Adrenal gland (tissue), 12 donors: Measurements from ENCODE around the gene NFKBIA. TPM values are rescaled to one million over a fixed set of nuclear protein-coding genes. Genes with fewer than 3 reads are reported as not detected.

Source experiments
- DNase-seq, 7 donors: peaks; one replicate each; pipeline ENCODE4 v3.0.0-alpha.2; 2019 to 2020
- H3K27ac ChIP-seq, 5 donors: fragments of 200-600 bp; sonication (generic) in 4 of 5; 1 replicate in 3 of 5; 2 replicates in 2 of 5; pipeline versions ENCODE4 v1.5.1 to v1.8.0; 2016 to 2020; ENCODE audit warnings: mild to moderate bottlenecking in 1 of 5
- H3K27me3 ChIP-seq: fragments of 200-600 bp; 2 replicates; pipeline ENCODE4 v1.8.0; 2021
- H3K36me3 ChIP-seq, 2 donors: fragments of 200-600 bp; replicated peaks in 1 of 2; 1 replicate in 1 of 2; 2 replicates in 1 of 2; pipeline versions ENCODE4 v1.5.1 to v1.8.0; 2018 to 2022
- H3K4me1 ChIP-seq, 2 donors: fragments of 200-600 bp; replicated peaks in 1 of 2; 1 replicate in 1 of 2; 2 replicates in 1 of 2; pipeline versions ENCODE4 v1.5.1 to v1.8.0; 2018 to 2021
- H3K4me3 ChIP-seq, 4 donors: fragments of 200-600 bp; sonication (generic) in 3 of 4; one replicate each; pipeline ENCODE4 v1.5.1; 2016 to 2018
- H3K9me3 ChIP-seq, 3 donors: fragments of 200-600 bp; sonication (generic) in 1 of 3; replicated peaks in 1 of 3; 1 replicate in 2 of 3; 2 replicates in 1 of 3; pipeline versions ENCODE4 v1.5.1 to v1.8.0; 2016 to 2021
- POLR2A ChIP-seq, 2 donors: fragments of 450-650 bp; IDR thresholded peaks; one replicate each; pipeline ENCODE4 v1.6.1; 2017; ENCODE audit warnings: antibody characterized with exemption in 2 of 2, mild to moderate bottlenecking in 2 of 2, moderate library complexity in 1 of 2
- WGBS, 4 donors: extraction: QIAGEN DNeasy Blood & Tissue Kit in 2 of 4; methylation state at CpG; one replicate each; pipeline versions ENCODE4 v1.1.5 to v1.1.7; 2013 to 2017; 5-methylcytosine and 5-hydroxymethylcytosine counted together
- intact Hi-C, 2 donors: fragments of 100-400 bp; cut with DNase I; formaldehyde crosslinking; loops; one replicate each; pipeline versions ENCODE4 v1.14.1 to v1.15.0; 2022 to 2023
- polyA plus RNA-seq, 3 donors: library from polyadenylated mRNA; stranded (reverse); fragments of 200-250 nt in 2 of 3; fragments of 350-450 nt in 1 of 3; fragmentation: Illumina TruSeq in 1 of 3; extraction: RNeasy Lipid Tissue Mini Kit (QIAGEN cat#74804) in 1 of 3; gene quantifications; one replicate each; pipeline ENCODE4 v1.2.3, GENCODE V29; 2013 to 2014
- total RNA-seq, 9 donors: library from RNA; depleted of rRNA in 4 of 9; stranded (reverse); fragments of >200 nt in 4 of 9; fragments of 120-200 nt in 1 of 9; fragmentation: NEBNext Ultra II Directional in 1 of 9; extraction: Animal tissue kit (Norgen Biotek cat#: 25700) in 1 of 9; gene quantifications; one replicate each; pipeline versions ENCODE4 v1.1.0 to v1.2.4, GENCODE V29; 2013 to 2023
- TF ChIP-seq, protein P1 (sequence below), 6 experiments: fragments of 450-650 bp in 4 of 6; fragments of 200-600 bp in 2 of 6; sonication (generic) in 1 of 6; IDR thresholded peaks; 1 replicate in 5 of 6; 2 replicates in 1 of 6; pipeline versions ENCODE4 v1.5.1 to v1.8.0; 2016 to 2021; ENCODE audit warnings: antibody characterized with exemption in 6 of 6, mild to moderate bottlenecking in 2 of 6, moderate library complexity in 1 of 6
- donor health status: healthy with polysubstance abuse.
- donor health status: Bipolar disorder and iron deficiency.
- donor health status: DM: yes; HTN: yes; CAD: no.
- donor health status: DM: no; HTN: no; CAD: no.
- donor health status: DM: no; HTN: no; CAD: no.
- donor health status: DM: yes; HTN: yes; CAD: no.

The NFKBIA gene
- total and polyA plus RNA-seq, 12 donors, result 100 to 677 (median 218) TPM

DNA sequence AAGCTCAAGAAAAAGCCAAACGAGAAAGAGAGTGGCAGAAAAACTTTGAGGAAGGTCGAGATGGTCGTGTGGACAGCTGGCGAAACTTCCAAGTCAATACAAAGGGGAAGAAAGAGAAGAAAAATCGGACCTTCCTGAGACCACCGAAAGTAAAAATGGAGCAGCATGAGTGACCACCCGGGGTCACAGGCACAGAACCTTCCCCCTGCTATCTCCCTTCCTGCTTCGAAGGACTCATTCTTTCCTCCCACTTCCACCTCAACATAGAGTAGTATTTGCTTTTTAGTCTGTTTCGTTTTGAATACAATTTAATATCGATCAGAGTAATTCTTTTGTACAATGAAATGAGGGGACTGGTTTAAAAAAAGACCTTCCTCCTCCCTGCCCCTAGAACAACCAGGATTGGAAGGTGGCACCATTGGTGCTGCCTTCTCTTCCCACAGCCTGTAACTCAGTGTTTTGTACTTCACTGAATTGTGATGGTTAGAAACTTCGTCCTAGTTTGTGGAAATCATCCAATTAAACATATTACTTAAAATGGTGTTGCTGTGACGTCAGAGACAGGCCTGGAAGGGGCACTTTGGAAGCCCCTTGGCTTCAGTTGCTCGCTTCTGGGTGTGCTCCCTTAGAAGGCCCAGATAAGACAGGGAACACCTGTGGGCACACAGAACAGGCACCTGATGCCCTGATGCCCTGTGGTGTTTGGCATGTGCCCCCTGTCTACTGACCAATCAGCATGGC, 26.1 kb upstream of the NFKBIA start:
- no peak overlapping the region for H3K27ac ChIP-seq
- no peaks in the 10 kb centered on the region for H3K36me3 ChIP-seq
- H3K4me3 ChIP-seq, result no peak overlapping the region
- no peaks in the 10 kb centered on the region for H3K27me3 ChIP-seq
- intact Hi-C loops, result no loop called here
- 72 to 81% (median 77%) methylated on average over 13 of the region's 13 CpGs for WGBS, 4 donors
- DNase-seq, result no peak
- no peaks in the 10 kb centered on the region for H3K4me1 ChIP-seq
- no peak for TF ChIP-seq POLR2A (IDR thresholded peaks at IDR 0.05)
- TF ChIP-seq, protein P1, sequence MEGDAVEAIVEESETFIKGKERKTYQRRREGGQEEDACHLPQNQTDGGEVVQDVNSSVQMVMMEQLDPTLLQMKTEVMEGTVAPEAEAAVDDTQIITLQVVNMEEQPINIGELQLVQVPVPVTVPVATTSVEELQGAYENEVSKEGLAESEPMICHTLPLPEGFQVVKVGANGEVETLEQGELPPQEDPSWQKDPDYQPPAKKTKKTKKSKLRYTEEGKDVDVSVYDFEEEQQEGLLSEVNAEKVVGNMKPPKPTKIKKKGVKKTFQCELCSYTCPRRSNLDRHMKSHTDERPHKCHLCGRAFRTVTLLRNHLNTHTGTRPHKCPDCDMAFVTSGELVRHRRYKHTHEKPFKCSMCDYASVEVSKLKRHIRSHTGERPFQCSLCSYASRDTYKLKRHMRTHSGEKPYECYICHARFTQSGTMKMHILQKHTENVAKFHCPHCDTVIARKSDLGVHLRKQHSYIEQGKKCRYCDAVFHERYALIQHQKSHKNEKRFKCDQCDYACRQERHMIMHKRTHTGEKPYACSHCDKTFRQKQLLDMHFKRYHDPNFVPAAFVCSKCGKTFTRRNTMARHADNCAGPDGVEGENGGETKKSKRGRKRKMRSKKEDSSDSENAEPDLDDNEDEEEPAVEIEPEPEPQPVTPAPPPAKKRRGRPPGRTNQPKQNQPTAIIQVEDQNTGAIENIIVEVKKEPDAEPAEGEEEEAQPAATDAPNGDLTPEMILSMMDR (IDR thresholded peaks at IDR 0.05), result no peak
- H3K9me3 ChIP-seq, result no peaks in the 10 kb centered on the region

DNA sequence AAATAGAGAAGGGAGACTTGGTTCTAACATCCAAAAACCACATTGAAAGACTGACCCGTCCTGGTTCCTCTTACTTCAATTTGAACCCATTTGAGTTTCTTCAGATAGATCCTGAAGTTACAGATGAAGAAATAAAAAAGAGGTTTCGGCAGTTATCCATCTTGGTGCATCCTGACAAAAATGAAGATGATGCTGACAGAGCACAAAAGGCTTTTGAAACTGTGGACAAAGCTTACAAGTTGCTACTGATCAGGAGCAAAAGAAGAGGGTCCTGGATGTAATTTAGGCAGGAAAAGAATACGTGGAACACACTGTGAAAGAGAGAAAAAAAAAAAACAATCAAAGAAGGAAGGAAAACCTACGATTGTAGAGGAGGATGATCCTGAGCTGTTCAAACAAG, 25.4 kb upstream of the NFKBIA start:
- 48 to 57% (median 53%) methylated on average over 4 of the region's 4 CpGs for WGBS, 4 donors

GRCh38 chr14:35425850-35426249, 21.3 kb upstream of the NFKBIA start:
- peaks cover 0 to 4% of the 10 kb centered on the region in 2 donors for H3K4me1 ChIP-seq
- DNase-seq, result no peak
- H3K9me3 ChIP-seq, result no peaks in the 10 kb centered on the region
- no peaks in the 10 kb centered on the region for H3K36me3 ChIP-seq
- intact Hi-C loops, result no loop called here
- no peaks in the 10 kb centered on the region for H3K27me3 ChIP-seq
- H3K27ac ChIP-seq, result no peak overlapping the region
- H3K4me3 ChIP-seq, result no peak overlapping the region
- TF ChIP-seq, protein P1 (IDR thresholded peaks at IDR 0.05), result no peak
- TF ChIP-seq POLR2A (IDR thresholded peaks at IDR 0.05), result no peak
- WGBS, 4 donors, result 58 to 76% (median 75%) methylated on average over 2 of the region's 2 CpGs

More for the DNA sequence above, 25.4 kb upstream of the NFKBIA start:
- no peak for DNase-seq
- Histone ChIP-seq H3K9me3 (no peaks in the 10 kb centered on the region), H3K27ac (no peak overlapping the region), H3K27me3 (no peaks in the 10 kb centered on the region), H3K36me3 (no peaks in the 10 kb centered on the region), H3K4me3 (no peak overlapping the region), H3K4me1 (no peaks in the 10 kb centered on the region)
- intact Hi-C loops, result no loop called here
- TF ChIP-seq, protein P1 (IDR thresholded peaks at IDR 0.05), result no peak
- TF ChIP-seq POLR2A (IDR thresholded peaks at IDR 0.05), result no peak

DNA sequence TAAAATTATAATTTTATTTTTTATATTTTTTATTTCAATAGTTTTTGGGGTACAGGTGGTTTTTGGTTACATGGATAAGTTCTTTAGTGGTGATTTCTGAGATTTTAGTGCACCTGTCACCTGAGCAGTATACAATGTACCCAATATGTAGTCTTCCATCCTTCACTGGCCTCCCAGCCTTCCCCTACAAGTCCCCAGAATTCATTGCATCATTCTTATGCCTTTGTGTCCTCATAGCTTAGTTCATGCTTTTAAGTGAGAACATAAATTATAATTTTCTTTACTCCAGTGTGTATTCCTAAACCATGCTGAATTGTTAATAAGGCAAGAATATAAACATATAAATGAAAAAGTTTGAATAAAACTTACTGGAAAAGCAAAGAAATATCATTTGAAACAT, 19.1 kb upstream of the NFKBIA start:
- DNase-seq, result no peak
- TF ChIP-seq, protein P1 (IDR thresholded peaks at IDR 0.05), result no peak
- TF ChIP-seq POLR2A (IDR thresholded peaks at IDR 0.05), result no peak
- H3K27me3 ChIP-seq, result no peaks in the 10 kb centered on the region
- peaks cover 0 to 4% of the 10 kb centered on the region in 2 donors for H3K4me1 ChIP-seq
- H3K4me3 ChIP-seq, result no peak overlapping the region
- no peaks in the 10 kb centered on the region for H3K9me3 ChIP-seq
- intact Hi-C loops, result no loop called here
- no peak overlapping the region for H3K27ac ChIP-seq
- H3K36me3 ChIP-seq, result no peaks in the 10 kb centered on the region
